NCI-H748 (cell line): ENCODE data around the gene SIGLEC10.

Experiments used
- DNase-seq: peaks from one replicate; lab custom pipeline; 2025; ENCODE audit not compliant: unreplicated experiment; lab: John Stamatoyannopoulos, UW

Gene SIGLEC10

GRCh38 chr19:51367255-51367564, 50.2 kb downstream of the SIGLEC10 start:
- no peak for DNase-seq

- DNase-seq, result peak; percentile 97
These were observed 50.8 kb downstream of the SIGLEC10 start for GRCh38 chr19:51366389-51367254.

GRCh38 chr19:51365965-51366388, 51.5 kb downstream of the SIGLEC10 start, which contains the start of gene ETFB:
ETFB (minus strand) TSS chr19:51366388; CDS start chr19:51366326, 62 bp downstream.
- DNase-seq, result no peak

- no peak for DNase-seq
These were observed 52.1 kb downstream of the SIGLEC10 start for GRCh38 chr19:51365211-51365964.

GRCh38 chr19:51364200-51365106, 53.0 kb downstream of the SIGLEC10 start:
- no peak for DNase-seq

GRCh38 chr19:51361239-51361638, 56.2 kb downstream of the SIGLEC10 start:
- DNase-seq, result no peak
